Left cardiac atrium (tissue), 4 donors: ENCODE measurements around the gene TMEM238. TPM values are rescaled to one million over a fixed set of nuclear protein-coding genes. Genes with fewer than 3 reads are reported as not detected.

Source experiments
- ATAC-seq, 2 donors: fragments of 200-7000 bp; cut with Tn5 transposase; one replicate each; pipeline ENCODE4 v1.9.1; 2020; ENCODE audit warnings: mild to moderate bottlenecking in 2 of 2, moderate library complexity in 2 of 2
- DNase-seq: peaks from one replicate; pipeline ENCODE4 v3.0.0-alpha.2; 2020
- intact Hi-C, 2 donors: fragments of 100-400 bp; cut with DNase I; formaldehyde crosslinking; loops; one replicate each; pipeline versions ENCODE4 v1.14.1 to v1.15.1; 2022 to 2023
- total RNA-seq, 2 donors: library from RNA; stranded (reverse); fragmentation: NEBNext Ultra II Directional; extraction: Animal tissue kit (Norgen Biotek cat#: 25700); gene quantifications; one replicate each; pipeline ENCODE4 v1.2.1, GENCODE V29; 2021
- donor health status: DM: no; HTN: yes; CAD: no.
- donor health status: DM: no; HTN: yes; CAD: no; lungs with severe emphysema.
- donor health status: DM: yes; HTN: yes; CAD: no.
- donor health status: Dilated cardiomyopathy.

The TMEM238 gene
- total RNA-seq, 2 donors from 2014 or later = 0.84 to 0.97 TPM

DNA sequence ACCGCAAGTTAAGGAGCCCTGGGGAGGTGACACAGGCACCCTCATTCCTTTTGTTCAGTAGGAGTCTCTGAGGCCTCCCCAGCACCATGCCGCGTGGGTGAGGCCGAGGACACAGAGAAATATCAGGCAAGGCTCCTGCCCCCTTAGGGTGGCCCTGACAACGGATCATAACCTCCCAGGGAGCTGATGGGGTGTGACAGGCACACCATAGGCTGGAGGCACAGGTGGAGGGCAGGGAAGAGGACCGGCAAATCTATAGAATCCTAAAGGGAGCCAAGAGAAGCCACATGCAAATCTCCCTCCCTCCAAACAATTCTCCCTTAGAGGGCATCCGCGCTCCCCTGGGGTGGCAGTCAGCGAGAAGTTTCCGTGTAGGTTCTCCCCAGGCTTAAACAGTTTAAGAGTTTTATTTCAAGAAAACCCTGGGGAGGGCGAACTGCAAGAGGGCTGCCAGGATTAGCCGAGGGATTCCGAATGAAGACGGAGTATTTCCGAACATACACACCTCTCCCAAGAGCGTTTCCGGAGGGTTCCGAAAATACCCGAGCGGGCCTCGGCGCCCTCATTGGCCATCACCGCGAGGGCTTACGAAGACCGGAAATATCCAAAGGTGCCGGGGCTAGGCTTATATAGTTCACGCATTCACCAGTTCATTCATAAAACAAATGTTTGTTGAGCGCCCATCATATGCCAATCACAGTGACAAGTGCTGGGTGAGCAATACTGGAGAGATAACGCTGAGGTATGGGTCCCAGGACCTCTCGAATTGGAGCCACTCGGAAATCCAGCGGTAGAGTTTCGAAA is 1.0 kb upstream of the TMEM238 start:
- intact Hi-C loops = loop anchor here (5.0 to 10.0 kb wide), 3 partner anchors 43 to 83 kb away; no protein-coding TSS in a partner anchor
- DNase-seq = peak; percentile 97
- peak; percentile 88 to 89 for ATAC-seq

- ATAC-seq = peak; percentile 1 to 23
- intact Hi-C loops = loop anchor here (5.0 to 10.0 kb wide), 3 partner anchors 41 to 81 kb away; no protein-coding TSS in a partner anchor
These were observed 587 bp downstream of the TMEM238 start for GRCh38 chr19:55383279-55384130.

DNA sequence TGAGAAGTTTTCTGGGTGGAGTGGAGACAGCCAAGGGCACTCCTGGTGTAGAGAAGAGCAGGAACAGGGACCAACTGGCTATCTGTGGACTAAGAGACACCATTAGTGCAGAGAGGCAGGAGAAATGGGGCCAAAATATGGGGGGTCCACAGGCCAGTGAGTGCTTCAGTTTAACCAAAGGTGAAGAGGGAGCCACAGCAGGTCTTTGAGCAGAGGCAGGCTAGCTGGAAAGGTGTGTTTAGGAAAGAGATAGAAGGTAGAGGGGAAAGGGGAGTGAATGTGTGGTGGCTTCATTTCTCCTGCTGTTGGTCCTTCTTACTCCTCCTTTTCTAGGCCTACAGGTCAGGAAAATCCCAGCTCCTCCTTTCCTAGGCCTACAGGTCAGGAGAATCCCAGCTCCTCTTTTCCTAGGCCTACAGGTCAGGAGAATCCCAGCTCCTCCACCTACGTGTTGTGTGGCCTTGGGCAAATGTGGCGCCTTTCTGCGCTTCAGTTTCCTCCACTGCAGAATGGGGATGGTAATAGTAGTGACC is 1.5 kb downstream of the TMEM238 start:
- intact Hi-C loops = loop anchor here (5.0 to 10.0 kb wide), 3 partner anchors 40 to 80 kb away; no protein-coding TSS in a partner anchor
- DNase-seq (no peak), ATAC-seq (no peak)

More at GRCh38 chr19:55383279-55384130, 587 bp downstream of the TMEM238 start:
- peak; percentile 59 for DNase-seq

DNA sequence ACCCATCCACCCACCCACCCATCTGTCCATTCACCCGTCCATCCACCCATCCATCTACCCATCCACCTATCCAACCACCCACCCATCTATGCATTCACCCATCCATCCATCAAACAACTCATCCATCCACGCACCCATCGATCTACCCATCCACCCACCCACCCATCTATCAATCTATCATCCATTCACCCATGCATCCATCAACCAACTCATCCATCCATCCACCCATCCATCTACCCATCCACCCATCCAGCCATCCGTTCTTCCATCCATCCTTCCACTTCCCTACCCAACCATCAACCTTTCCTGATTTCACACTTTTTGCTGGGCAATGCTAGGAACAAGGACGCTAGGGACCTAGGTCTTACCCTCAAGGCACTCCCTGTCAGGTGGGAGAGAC is 2.1 kb downstream of the TMEM238 start:
- ATAC-seq (no peak), DNase-seq (no peak)
- intact Hi-C loops = loop anchor here (5.0 to 10.0 kb wide), 3 partner anchors 40 to 80 kb away; no protein-coding TSS in a partner anchor

DNA sequence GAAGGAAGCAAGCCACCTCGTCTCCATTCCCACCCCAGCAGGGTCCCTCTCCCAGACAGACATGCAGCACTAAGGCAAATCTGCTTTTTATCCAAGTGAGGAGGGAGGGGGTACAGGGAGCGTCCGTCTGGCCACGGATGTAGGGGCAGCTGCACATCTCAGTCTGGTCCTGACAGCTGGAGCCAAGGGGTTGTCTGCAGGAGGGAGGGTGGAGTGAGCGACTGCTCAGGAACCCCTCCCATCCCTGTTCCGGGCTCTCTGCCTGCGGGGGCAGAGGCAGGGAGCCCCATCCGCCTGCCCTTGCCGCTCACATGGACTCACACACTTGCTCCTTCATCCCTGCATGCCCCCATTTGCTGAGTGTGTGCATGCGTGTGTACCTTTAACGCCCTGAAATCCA is 4.9 kb downstream of the TMEM238 start:
- intact Hi-C loops = no loop called here
- no peak for ATAC-seq
- DNase-seq = no peak

GRCh38 chr19:55377356-55378131 is 6.5 kb downstream of the TMEM238 start:
- DNase-seq (no peak), ATAC-seq (peak in 1 of 2 donors; percentile 23)

GRCh38 chr19:55376241-55376933 is 7.7 kb downstream of the TMEM238 start, which contains the start of gene TMEM190:
Gene TMEM190 (plus strand): TSS chr19:55376826. CDS start chr19:55376854, 28 bp downstream.
- intact Hi-C loops = no loop called here
- no peak for ATAC-seq
- no peak for DNase-seq

More at GRCh38 chr19:55377356-55378131, 6.5 kb downstream of the TMEM238 start:
- intact Hi-C loops = no loop called here

DNA sequence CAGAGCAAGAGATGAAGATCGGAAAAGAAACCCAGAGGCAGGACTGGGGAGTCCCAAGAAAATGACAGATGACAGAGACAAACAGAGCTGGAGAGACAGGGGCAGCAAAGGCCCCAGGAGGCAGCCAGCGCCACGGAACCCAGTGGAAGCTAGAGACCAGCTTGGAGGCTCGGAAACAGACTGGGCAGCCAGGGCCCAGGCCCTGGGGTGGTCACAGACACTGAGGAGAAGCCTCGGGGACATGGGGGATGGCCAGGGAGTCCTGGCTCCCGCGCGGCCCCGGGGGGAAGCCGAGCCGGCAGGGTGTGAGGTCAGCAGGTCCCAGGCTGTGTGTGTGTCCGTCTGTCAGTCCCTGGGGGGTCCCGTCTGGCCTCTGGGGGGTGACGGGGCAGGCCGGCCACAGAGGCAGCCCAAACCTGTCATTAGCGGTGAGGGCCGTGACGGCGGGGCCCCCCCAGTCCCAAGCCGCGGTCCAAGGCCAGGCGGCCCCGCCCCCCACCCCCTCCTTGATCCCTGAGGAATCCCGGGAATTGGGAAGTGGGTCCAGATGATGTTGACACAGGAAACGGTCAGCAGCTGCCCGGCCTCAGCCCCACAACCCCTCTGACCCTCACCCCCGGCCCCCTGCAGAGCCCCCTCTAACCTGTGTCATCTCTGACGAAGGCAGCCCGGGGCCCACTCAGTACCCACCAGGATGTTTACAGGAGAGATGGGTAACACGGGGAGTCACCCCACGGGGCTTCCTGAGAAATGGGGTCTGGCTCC is 9.9 kb downstream of the TMEM238 start:
- no peak for DNase-seq
- ATAC-seq = no peak
- intact Hi-C loops = no loop called here

DNA sequence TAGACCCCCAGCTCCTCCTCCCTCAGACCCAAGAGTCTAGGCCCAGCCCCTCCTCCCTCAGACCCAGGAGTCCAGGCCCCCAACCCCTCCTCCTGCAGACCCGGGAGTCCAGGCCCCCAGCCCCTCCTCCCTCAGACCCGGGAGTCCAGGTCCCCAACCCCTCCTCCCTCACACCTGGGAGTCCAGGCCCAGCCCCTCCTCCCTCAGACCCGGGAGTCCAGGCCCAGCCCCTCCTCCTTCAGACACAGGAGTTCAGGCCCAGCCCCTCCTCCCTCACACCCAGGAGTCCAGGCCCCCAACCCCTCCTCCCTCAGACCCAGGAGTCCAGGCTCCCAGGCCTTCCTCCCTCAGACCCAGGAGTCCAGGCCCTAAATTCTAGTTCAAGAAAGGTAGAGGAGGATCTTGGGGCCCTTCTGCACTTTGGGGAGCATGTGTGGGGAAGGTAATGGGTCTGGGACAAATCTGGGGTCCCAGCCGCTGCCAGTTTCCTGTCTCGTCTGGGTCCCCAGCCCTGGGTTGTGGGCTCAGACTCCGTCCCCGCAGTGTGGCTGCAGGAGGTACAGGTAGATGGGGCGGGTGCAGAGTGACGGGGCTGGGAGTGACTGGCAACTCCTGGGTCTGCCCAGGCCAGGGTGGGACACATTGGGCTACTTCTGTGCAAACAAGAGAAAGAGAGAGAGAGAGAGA is 10.6 kb downstream of the TMEM238 start:
- ATAC-seq = no peak

DNA sequence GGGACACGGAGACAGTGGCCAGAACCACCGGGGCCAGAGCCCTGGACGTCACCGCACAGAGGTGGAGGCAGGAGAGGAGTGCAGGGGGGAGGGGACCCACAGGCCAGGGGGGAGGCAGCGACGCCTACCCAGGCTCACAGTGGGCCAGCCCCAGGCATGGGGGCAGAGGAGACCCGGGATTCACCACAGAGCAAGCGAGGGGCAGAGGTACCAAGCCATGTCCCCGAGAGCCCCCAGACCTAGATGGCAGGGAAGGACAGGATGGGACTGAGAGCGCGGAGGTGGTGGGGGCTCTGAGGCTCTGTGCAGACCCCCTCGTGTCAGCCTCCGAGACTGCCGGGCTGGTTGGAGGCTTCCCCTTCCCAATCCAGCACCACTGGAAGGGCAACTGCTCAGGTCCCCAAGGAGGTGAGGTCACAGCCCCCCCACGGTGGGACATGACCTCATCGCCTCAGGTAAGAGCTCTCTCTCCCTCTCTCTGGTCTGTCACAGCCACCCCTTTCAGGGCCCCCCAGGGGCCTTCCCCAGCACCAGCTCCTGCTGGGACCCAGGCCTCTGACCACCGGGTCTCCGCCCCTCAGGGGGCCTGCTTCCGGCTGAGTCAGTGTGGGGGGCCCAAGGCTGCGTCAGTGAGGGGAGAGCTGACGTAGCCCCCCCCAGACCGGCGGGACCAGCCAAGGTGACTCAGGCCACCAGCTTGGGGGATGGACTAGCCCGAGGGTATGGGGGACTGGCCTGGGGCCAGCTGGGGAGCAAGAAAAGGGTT is 11.6 kb downstream of the TMEM238 start:
- intact Hi-C loops = no loop called here
- no peak for ATAC-seq

More for the DNA sequence above, 10.6 kb downstream of the TMEM238 start:
- no peak for DNase-seq
- intact Hi-C loops = no loop called here

GRCh38 chr19:55370305-55370988 is 13.6 kb downstream of the TMEM238 start, which contains the start of gene IL11:
Gene IL11 (minus strand): TSS chr19:55370463. CDS start chr19:55370310, 153 bp downstream.
- no peak for DNase-seq
- intact Hi-C loops = no loop called here
- peak in 1 of 2 donors; percentile 10 for ATAC-seq

More for the DNA sequence above, 11.6 kb downstream of the TMEM238 start:
- no peak for DNase-seq

- ATAC-seq (peak; percentile 42 to 54), DNase-seq (no peak)
- intact Hi-C loops = no loop called here
These were observed 14.3 kb downstream of the TMEM238 start for GRCh38 chr19:55369653-55370304.

- intact Hi-C loops = no loop called here
- ATAC-seq = peak; percentile 41 to 83
- no peak for DNase-seq
These were observed 15.2 kb downstream of the TMEM238 start for GRCh38 chr19:55368701-55369563.

DNA sequence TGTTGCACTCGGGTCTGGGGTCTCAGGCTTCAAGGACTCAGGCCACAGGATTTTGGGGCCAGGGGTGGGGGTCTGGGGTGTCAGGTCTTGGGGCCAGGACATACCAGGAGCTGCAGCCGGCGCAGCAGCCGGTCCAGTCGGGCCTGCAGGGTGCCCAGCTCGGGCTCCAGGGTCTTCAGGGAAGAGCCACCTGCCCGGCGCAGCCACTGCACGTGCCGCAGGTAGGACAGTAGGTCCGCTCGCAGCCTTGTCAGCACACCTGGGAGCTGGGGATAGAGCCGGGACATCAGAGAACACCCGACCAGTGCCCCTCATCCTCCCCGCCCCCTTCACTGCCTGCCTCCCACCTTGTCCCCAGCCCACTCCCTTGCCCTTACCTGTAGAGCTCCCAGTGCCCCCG is 16.0 kb downstream of the TMEM238 start:
- DNase-seq (no peak), ATAC-seq (no peak)
- intact Hi-C loops = no loop called here
